ENCODE data around the gene FSD1. TPM values are rescaled to one million over a fixed set of nuclear protein-coding genes. Genes with fewer than 3 reads are reported as not detected.

FSD1 gene
- total RNA-seq, 1 donor, result 1.1 TPM

GRCh38 chr19:4295972-4296771 lies 8.2 kb upstream of the FSD1 start:
- Histone ChIP-seq H3K4me2 (ENCODE audit: insufficient read depth, low read length) (no peak overlapping the region), H2AFZ (ENCODE audit: low read length) (no peak overlapping the region), H3K27ac (ENCODE audit: low read depth, low read length) (no peak overlapping the region), H3K4me1 (ENCODE audit: insufficient read depth, low read length) (no peaks in the 10 kb centered on the region), H3K79me2 (ENCODE audit: insufficient read depth, low read length) (no peaks in the 10 kb centered on the region), H3K9me3 (ENCODE audit: low read depth, low read length) (no peaks in the 10 kb centered on the region), H3K27me3 (ENCODE audit: insufficient read depth, low read length) (peaks cover 3% of the 10 kb centered on the region), H3K36me3 (ENCODE audit: insufficient read depth, low read length) (no peaks in the 10 kb centered on the region), H4K20me1 (ENCODE audit: insufficient read depth, low read length) (no peaks in the 10 kb centered on the region), H3K4me3 (ENCODE audit: insufficient read depth, low read length) (no peak overlapping the region)
- TF ChIP-seq, protein P1, sequence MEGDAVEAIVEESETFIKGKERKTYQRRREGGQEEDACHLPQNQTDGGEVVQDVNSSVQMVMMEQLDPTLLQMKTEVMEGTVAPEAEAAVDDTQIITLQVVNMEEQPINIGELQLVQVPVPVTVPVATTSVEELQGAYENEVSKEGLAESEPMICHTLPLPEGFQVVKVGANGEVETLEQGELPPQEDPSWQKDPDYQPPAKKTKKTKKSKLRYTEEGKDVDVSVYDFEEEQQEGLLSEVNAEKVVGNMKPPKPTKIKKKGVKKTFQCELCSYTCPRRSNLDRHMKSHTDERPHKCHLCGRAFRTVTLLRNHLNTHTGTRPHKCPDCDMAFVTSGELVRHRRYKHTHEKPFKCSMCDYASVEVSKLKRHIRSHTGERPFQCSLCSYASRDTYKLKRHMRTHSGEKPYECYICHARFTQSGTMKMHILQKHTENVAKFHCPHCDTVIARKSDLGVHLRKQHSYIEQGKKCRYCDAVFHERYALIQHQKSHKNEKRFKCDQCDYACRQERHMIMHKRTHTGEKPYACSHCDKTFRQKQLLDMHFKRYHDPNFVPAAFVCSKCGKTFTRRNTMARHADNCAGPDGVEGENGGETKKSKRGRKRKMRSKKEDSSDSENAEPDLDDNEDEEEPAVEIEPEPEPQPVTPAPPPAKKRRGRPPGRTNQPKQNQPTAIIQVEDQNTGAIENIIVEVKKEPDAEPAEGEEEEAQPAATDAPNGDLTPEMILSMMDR (IDR thresholded peaks at IDR 0.05; ENCODE audit: extremely low read depth, low read depth, low read length), result no peak
- DNase-seq (ENCODE audit: insufficient read length, low spot score, missing footprints), result peak; percentile 6

DNA sequence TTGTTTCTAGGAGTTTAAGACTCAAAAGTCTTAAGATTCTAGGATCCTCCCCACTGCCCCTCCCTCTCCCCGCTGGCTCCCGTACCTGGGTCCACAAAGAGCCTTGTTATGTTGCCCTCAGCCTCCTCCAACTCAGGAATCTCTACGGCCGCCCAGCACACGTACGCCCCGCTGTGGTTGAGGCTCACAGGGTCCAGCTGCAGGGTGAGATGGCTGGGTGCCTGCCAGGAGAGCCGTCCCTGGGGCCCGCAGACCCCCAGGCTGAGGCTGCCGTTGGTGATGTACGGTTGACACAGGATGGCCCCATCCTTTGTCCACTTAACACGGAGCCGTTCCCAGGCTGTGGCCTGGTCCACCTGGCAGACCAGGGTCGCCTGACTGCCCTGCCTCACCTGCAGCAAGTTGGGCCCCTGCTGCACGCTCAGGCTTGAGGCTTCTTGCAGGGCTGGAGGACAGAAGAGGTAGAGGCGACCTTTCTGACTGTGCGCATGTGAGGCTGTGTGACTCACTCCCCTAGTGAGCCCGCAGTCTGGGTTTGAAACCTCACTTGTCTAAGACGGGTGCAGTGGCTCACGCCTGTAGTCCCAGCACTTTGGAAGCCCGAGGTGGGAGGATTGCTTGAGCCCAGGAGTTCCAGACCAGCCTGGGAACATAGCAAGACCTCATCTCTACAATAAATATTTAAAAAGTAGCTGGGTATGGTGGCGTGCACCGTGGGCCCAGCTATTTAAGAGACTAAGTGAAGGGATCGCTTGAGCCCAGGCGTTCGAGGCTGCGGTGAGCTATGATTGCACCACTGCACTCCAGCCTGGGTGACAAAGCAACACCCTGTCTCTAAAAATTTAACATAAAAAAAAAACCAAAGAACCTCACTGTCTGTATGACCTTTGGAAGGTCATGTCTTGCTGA lies 6.2 kb upstream of the FSD1 start:
- TF ChIP-seq, protein P1 (IDR thresholded peaks at IDR 0.05; ENCODE audit: extremely low read depth, low read depth, low read length), result no peak
- Histone ChIP-seq H4K20me1 (ENCODE audit: insufficient read depth, low read length) (no peaks in the 10 kb centered on the region), H3K36me3 (ENCODE audit: insufficient read depth, low read length) (no peaks in the 10 kb centered on the region), H3K27me3 (ENCODE audit: insufficient read depth, low read length) (no peaks in the 10 kb centered on the region), H3K4me3 (ENCODE audit: insufficient read depth, low read length) (no peak overlapping the region), H2AFZ (ENCODE audit: low read length) (no peak overlapping the region), H3K27ac (ENCODE audit: low read depth, low read length) (no peak overlapping the region), H3K4me1 (ENCODE audit: insufficient read depth, low read length) (no peaks in the 10 kb centered on the region), H3K4me2 (ENCODE audit: insufficient read depth, low read length) (no peak overlapping the region), H3K79me2 (ENCODE audit: insufficient read depth, low read length) (no peaks in the 10 kb centered on the region), H3K9me3 (ENCODE audit: low read depth, low read length) (no peaks in the 10 kb centered on the region)
- peak; percentile 63 for DNase-seq (ENCODE audit: insufficient read length, low spot score, missing footprints)

DNA sequence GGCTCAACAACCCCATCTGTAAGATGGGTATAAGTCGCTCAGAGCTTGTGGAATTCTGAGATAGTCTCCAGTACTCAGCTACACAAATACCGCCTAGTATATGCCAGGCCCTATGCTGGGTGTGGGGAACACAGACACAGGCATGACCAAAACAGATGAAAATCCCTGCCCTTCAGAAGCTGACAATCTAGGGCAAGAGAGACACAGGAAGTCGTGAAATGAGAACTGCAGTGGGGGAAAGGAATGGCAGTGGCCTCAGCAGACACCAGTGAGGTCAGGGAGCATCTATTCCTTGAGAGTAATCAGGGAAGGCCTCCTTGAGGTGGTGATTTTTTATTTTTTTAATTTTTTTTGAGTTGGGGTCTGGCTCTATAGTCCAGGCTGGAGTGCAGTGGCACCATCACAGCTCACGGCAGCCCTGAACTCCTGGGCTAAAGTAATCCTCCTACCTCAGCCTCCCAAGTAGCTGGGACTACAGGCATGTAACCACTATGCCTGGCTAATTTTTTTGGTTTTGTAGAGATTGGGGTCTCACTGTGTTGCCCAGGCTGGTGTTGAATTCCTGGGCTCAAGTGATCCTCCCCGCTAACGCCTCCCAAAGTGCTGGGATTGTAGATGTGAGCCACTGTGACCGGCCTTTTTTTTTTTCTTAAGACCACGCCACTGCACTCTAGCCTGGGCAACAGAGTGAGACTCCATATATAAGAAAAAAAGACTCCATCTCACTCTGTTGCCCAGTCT lies 5.4 kb upstream of the FSD1 start:
- H3K79me2 ChIP-seq (ENCODE audit: insufficient read depth, low read length), result no peaks in the 10 kb centered on the region
- H3K36me3 ChIP-seq (ENCODE audit: insufficient read depth, low read length), result no peaks in the 10 kb centered on the region
- no peaks in the 10 kb centered on the region for H3K9me3 ChIP-seq (ENCODE audit: low read depth, low read length)
- H3K27ac ChIP-seq (ENCODE audit: low read depth, low read length), result no peak overlapping the region
- no peaks in the 10 kb centered on the region for H4K20me1 ChIP-seq (ENCODE audit: insufficient read depth, low read length)
- H3K4me2 ChIP-seq (ENCODE audit: insufficient read depth, low read length), result no peak overlapping the region
- TF ChIP-seq, protein P1 (IDR thresholded peaks at IDR 0.05; ENCODE audit: extremely low read depth, low read depth, low read length), result no peak
- H3K4me3 ChIP-seq (ENCODE audit: insufficient read depth, low read length), result no peak overlapping the region
- no peaks in the 10 kb centered on the region for H3K4me1 ChIP-seq (ENCODE audit: insufficient read depth, low read length)
- H2AFZ ChIP-seq (ENCODE audit: low read length), result no peak overlapping the region
- DNase-seq (ENCODE audit: insufficient read length, low spot score, missing footprints), result peak; percentile 48
- no peaks in the 10 kb centered on the region for H3K27me3 ChIP-seq (ENCODE audit: insufficient read depth, low read length)
